KBM-7 (cell line): ENCODE measurements around the gene TRAPPC6A.

Experiments
- DNase-seq: peaks from one replicate; pipeline ENCODE4 v3.0.0-alpha.2; 2015
- in situ Hi-C: fragments of 300-500 bp; cut with MboI; formaldehyde crosslinking; loops from 2 replicates; pipeline ENCODE4 v1.14.3; 2020; ENCODE audit warnings: low sequenced_read_pairs, low pct_unique_long_range_greater_than_20kb, mixed read lengths

The TRAPPC6A gene

DNA sequence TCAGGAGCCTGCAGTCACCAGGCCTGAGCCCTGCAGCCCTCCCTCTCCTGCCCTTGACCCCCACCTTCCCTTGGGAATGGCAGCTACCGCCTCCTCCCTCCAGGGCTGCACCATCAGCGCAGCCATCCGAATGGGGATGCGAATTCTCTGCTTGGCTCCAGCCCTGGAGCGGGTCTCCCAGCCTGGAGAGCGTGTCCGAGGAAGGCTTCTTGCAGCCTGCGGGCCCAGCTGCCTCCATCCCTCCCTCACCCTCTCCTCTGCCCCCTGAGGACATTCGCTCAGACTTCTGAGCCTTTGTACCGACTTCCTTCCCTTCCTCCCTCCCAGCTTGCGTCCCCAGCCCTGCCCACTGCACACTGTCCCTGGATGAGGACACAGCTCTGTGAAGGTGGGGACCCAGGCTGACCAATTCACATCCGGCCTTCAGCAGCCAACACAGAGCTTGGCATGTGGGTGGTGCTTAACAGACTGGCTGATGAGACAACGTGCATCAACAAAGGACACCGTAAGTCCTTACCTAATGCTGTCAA lies 11.2 kb downstream of the TRAPPC6A start:
- no peak for DNase-seq
- in situ Hi-C loops, result no loop called here

- in situ Hi-C loops, result no loop called here
- peak; percentile 90 for DNase-seq
These were observed 13.3 kb downstream of the TRAPPC6A start for GRCh38 chr19:45164577-45165335.

- DNase-seq, result no peak
- in situ Hi-C loops, result no loop called here
These were observed 14.1 kb downstream of the TRAPPC6A start for GRCh38 chr19:45163751-45164460.

GRCh38 chr19:45163156-45163555 lies 14.9 kb downstream of the TRAPPC6A start:
- in situ Hi-C loops, result no loop called here
- no peak for DNase-seq

- in situ Hi-C loops, result no loop called here
These were observed 15.4 kb downstream of the TRAPPC6A start for GRCh38 chr19:45162608-45163143.

DNA sequence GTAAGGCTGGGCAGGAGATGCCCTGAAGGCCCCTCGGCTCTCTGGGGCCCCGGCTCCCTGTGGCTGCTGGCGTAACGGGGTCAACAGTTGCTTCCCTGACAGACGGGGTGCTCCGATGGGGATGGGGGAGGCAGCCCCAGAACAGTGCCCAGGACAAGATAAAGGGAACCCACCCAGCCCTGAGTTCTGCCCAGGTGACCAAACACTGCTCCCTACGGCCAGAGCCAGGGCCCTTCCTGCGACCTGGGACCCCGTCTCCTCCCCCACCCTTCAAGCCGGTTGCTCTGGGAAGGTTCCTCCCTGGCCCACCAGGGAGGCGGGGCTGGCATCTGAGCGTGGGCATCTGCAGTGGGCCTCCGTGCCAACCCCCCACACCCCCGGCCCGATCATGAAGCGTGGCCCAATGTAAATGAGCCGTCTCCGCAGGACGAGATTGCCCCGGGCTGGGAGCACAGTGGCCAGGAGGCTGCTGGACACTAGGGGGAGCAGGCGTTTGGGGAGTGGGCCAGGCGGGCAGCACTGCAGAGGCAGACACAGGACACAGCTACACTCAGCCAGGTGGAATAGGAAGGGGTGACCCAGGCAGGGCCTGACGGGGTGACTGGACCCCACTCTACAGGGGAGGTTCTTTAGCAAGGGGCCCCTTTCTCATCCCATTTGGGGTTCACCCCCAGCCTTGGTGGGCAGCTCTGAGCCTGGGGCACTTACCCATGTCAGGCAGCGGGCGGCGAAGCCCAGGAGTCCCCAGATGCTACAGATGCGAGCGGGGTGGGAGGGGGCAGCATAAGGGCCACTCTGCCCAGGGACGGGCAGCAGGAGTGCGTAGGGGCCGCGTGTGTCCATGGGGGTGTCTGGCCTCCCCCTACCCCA lies 16.1 kb downstream of the TRAPPC6A start:
- in situ Hi-C loops, result no loop called here
- no peak for DNase-seq

More at GRCh38 chr19:45162608-45163143, 15.4 kb downstream of the TRAPPC6A start:
- DNase-seq, result no peak

DNA sequence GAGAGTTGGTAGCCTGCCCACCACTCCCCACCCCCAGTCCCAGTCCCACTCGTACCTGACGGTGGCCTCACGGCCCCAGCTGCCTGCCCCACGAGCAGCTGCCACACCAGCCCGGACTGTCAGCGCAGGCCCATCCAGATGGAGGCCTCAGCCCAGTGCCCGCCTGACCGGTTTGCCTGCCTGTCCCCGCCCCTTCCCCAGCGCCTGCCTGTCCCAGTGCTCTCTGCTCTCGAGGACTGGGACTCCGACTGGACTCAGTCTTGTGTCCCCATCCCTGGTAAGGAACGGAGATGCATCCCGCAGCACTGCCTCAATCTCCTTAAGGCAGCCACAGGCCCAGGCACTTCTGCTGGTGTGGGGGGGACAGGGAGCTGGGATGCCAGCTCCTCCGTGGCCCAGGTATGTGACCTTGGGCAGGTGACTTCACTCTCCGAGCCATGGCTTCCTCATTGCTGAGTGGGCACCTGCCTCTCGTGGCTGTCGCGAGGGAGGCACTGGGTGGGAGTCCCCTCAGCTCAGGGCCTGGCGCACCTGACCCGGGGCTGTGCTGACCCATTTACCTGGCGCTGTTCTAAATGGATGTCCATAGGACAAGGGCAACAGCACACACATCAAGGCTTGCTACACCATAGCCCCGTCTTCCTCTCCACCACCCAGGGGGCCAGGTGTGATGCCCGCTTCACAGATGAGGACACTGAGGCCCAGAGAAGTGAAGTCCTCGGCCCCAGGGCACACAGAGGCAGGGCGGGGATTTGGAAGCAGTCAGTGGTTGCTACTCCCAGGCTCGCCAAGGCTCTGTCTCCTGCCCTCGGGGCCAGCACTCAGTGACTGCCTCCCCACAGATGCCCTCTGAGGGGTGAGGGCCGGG lies 16.9 kb downstream of the TRAPPC6A start, which contains the start of gene NKPD1:
Gene NKPD1, minus strand, starts transcription at position 113 of the 868 bp plus-strand sequence. CDS start 832 bp downstream, outside the sequence.
- in situ Hi-C loops, result no loop called here
- DNase-seq, result no peak

GRCh38 chr19:45159971-45160324 lies 18.1 kb downstream of the TRAPPC6A start:
- DNase-seq, result no peak
- in situ Hi-C loops, result no loop called here

DNA sequence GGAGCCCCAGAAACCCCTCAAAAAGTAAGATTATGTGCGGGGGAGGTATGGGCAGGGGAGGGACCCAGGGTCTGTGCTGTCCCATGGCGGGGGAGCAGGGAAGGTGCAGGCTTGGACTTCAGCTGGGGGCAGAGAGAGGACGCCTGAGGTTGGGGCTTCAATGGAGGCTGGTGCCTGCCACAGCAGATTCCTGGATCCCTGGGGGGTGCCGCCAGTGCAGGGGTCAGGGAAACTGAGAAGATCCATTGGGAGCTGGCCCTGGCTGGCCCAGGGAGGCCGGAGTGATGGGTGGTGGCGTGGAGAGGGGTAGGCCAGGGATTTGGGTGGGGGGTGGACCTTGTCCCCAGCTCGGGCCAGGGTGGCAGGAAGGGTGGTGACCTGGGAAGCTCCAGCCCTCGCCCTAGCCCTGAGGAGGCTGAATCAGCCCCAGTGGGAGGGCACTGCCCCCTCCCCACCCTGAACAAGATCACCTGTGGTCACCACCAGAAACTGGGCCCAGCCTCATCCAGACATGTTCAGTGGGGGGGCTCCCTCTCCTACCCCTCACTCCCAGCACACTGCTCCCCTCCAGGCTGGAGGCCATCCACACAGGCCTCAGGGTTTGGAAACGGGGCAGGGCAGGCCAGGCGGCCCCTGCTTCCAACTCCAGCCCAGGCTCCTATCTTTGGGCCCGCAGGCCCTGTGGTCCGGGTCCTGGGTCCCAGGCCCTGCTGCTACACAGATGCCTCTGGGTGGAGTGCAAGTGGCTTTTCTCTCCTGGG lies 18.6 kb downstream of the TRAPPC6A start:
- DNase-seq, result no peak
- in situ Hi-C loops, result no loop called here

DNA sequence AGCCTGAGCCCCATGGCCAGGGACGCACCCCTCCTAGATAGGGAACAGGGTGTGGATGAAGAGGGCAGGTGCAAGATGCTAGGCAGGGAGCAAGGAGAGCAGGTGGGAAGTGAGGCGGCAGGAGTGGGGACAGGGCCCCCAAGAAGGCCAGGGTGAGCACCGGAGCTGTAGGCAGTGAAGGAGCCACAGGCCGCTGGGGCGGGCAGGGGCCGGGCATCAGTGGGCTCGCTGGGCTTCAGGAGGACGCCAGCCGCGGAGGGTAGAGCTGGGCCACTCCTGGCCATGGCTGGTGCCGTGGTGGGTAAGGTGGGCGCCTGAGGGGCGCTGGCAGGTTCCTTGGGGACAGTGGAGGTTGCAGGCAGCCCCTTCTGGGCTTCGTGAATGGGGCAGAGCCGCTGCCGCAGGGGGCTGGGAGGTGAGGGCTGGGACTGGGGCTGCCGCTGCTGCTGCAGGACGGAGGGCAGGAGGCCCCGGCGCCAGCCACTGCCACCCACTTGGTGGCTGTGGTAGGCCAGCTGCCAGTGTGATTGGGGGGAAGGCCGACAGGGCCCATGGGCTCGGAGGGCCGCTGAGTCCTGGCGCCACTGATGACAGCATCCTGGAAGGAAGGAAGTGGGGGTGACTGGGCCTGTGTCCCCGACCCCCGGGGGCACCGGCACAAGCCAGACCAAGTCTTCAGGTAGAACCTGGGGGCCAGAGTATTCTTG lies 19.4 kb downstream of the TRAPPC6A start:
- no peak for DNase-seq
- in situ Hi-C loops, result no loop called here

- in situ Hi-C loops, result no loop called here
- DNase-seq, result no peak
These were observed 21.3 kb downstream of the TRAPPC6A start for GRCh38 chr19:45156751-45157150.

DNA sequence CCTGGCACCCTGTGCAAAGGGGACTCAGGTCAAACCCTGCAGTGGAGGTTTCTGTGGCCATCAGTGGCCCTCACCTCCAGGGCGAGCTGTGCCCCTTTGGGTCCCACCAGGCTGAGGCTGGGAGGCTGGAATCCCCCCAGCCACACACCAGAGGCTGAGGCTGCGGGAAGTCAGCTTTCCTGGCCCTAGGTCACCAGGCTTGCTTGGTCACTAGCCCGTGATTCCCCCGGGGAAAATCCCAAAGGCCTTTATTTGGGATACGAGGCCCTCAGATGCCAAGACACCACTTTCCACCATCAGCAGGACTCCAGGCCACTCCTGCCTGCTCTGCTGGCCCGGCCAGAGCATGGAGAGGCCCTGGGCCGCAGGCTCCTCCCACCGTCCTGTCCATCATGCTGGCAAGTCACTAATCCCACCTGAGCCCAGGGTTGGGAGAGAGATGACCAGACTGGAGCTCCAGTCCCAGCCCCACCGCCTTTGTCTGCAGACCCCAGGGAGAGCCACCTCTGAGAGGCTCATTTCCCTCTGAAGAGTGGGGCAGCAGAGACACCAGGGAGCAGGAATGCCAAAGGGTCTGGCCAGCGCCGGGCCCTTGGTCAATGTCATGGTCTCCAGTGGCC lies 21.9 kb downstream of the TRAPPC6A start:
- in situ Hi-C loops, result no loop called here
- DNase-seq, result no peak

- no peak for DNase-seq
These were observed 23.8 kb downstream of the TRAPPC6A start for GRCh38 chr19:45154064-45154827.

DNA sequence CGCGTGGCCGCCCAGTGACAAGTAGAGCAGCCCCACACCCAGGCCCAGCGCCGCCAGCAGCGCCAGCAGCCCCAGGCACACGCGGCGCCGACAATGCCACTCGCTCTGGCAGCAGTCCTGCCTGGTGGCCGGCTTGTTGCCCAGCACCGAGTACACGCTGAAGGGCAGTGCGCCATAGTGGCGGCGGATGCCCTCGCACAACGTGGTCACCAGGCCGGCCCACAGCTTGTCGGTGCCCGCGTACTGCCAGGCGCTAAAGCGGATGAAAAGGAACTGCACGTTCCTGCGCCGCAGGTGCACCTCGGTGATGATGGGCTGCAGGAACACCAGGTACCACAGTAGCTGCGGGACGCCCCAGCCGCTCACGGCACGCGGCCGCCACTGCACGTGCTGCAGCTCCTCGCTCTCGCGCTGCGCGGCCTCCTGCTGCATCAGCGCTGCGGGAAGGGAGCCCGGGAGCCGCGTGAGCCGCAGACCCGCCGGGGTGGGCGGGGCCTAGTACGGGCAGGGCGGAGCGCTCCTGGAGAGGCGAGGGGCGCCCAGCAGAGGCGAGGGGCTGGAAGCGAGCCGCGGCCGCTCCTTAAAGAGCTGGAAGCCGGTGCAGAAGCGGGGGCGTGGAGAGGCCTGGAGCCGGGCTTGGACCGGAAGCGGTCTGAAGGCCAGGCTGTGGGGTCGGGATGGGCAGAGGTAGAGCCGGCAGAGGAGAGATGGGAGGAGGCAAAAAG lies 24.5 kb downstream of the TRAPPC6A start:
- in situ Hi-C loops, result no loop called here
- no peak for DNase-seq

More at GRCh38 chr19:45154064-45154827, 23.8 kb downstream of the TRAPPC6A start:
- in situ Hi-C loops, result no loop called here
